HL-60 (cell line): ENCODE measurements around the gene PSMD2.

ENCODE experiments used
- POLR2AphosphoS5 ChIP-seq: IDR thresholded peaks from 2 replicates; pipeline ENCODE4 v1.6.1; 2012; ENCODE audit warnings: low read depth
- TF ChIP-seq, protein P1 (sequence below): IDR thresholded peaks from one replicate; pipeline ENCODE4 v1.5.1; 2011; ENCODE audit warnings: low read length, control low read depth, inconsistent platforms; ENCODE audit not compliant: insufficient read depth
- TF ChIP-seq, protein P2 (sequence below): IDR thresholded peaks from 2 replicates; pipeline ENCODE4 v1.6.1; 2012; ENCODE audit warnings: low read depth; ENCODE audit not compliant: insufficient replicate concordance

DNA sequence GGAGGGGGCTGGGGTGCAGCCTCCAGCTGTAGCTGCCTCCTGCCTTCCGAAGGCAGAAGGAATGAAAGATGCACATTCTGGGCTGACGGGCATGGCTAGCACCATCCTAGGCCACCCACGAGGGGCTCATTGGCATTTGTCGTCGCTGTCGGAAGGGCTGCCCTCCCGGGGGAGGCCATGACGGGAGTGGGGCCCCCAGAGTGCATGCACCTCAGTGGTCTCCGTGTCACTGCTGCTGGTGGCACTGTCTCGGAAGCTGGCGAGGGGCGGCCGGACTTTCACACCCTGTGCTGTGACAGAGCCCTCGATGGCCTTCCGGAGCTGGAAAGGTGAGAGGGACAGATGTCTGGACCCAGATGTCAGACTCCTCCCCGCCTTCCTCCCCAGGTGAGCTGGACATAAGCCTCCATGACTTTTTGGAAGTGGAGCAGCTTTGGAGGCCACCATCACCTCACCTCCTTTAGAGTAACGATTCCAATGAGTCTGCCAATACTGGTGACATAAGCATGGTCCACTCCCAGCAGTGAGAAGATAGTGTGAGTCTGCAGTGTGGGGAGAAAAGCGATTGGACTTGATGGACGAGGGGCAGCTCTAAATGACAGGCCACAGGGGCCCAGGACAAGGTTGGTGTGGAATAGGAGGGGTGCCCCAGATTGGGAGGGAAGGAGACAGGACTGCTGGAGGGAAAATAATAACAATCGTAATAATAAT lies 47.6 kb downstream of the PSMD2 start:
- TF ChIP-seq, protein P1, sequence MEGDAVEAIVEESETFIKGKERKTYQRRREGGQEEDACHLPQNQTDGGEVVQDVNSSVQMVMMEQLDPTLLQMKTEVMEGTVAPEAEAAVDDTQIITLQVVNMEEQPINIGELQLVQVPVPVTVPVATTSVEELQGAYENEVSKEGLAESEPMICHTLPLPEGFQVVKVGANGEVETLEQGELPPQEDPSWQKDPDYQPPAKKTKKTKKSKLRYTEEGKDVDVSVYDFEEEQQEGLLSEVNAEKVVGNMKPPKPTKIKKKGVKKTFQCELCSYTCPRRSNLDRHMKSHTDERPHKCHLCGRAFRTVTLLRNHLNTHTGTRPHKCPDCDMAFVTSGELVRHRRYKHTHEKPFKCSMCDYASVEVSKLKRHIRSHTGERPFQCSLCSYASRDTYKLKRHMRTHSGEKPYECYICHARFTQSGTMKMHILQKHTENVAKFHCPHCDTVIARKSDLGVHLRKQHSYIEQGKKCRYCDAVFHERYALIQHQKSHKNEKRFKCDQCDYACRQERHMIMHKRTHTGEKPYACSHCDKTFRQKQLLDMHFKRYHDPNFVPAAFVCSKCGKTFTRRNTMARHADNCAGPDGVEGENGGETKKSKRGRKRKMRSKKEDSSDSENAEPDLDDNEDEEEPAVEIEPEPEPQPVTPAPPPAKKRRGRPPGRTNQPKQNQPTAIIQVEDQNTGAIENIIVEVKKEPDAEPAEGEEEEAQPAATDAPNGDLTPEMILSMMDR: no peak
- TF ChIP-seq POLR2AphosphoS5: no peak
- TF ChIP-seq, protein P2, sequence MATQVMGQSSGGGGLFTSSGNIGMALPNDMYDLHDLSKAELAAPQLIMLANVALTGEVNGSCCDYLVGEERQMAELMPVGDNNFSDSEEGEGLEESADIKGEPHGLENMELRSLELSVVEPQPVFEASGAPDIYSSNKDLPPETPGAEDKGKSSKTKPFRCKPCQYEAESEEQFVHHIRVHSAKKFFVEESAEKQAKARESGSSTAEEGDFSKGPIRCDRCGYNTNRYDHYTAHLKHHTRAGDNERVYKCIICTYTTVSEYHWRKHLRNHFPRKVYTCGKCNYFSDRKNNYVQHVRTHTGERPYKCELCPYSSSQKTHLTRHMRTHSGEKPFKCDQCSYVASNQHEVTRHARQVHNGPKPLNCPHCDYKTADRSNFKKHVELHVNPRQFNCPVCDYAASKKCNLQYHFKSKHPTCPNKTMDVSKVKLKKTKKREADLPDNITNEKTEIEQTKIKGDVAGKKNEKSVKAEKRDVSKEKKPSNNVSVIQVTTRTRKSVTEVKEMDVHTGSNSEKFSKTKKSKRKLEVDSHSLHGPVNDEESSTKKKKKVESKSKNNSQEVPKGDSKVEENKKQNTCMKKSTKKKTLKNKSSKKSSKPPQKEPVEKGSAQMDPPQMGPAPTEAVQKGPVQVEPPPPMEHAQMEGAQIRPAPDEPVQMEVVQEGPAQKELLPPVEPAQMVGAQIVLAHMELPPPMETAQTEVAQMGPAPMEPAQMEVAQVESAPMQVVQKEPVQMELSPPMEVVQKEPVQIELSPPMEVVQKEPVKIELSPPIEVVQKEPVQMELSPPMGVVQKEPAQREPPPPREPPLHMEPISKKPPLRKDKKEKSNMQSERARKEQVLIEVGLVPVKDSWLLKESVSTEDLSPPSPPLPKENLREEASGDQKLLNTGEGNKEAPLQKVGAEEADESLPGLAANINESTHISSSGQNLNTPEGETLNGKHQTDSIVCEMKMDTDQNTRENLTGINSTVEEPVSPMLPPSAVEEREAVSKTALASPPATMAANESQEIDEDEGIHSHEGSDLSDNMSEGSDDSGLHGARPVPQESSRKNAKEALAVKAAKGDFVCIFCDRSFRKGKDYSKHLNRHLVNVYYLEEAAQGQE: no peak
